Effector CD8-positive, alpha-beta T cell (primary cell): ENCODE measurements around the gene MAIP1.

Experiments
- DNase-seq: peaks from one replicate; lab custom pipeline; 2025; lab: John Stamatoyannopoulos, UW

MAIP1 gene

DNA sequence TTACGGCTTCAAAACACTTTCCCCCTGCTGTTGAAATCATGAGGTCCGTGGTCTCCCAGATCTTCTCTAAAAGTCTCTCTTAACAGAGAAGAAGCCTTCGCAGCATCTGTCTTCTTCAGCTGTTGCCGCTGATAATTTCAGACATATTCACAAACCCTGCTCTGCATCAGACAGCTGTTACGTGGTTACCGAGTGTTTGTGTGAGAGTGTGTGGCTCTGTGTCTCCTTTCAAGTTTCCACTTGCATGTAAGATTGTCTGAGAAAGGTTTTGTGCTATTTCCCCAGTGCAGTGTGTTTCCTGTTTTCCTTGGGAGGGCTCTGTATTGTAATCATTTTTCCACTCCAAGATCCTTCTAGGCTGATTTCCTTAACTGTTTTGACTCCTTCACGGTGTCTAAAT is 32.8 kb downstream of the MAIP1 start:
- DNase-seq = no peak

DNA sequence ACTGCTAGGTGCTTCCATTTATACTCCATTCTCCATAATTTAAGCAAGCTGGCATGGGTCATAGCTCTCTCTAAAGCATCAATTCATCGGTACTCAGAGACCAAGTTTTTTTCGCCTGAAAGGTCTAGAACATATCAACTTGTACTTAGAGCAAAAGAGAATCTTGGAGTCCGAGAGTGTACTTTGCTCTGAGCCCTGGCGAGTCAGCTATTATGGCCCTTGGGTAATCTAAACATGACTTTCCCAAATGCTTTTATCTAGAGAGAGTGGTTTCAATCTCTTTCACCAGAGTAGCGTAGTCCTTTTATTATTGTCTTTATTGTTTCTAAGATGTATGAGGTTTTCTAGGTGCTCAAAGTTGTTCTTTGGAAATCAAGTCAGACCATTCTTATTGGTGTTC is 34.4 kb downstream of the MAIP1 start:
- DNase-seq = no peak

DNA sequence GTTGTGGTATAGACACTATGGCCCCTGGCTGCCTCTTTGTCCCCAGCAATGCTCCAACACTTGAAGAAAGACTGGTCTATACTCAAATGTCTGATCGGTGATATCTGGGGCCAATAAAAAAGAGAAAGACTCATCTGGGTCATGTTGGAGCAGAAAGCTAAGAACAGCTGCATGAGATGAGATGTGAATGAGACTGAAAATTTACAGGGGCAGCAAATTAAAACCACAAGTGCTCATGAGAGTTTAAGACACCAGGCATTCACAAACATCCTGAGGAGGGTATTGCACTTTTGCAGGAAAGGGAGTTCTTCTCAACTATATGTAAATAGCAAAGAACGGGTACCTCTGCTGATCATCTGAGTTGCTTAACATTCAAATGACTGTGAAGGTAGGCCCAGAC is 36.3 kb downstream of the MAIP1 start:
- DNase-seq = no peak

DNA sequence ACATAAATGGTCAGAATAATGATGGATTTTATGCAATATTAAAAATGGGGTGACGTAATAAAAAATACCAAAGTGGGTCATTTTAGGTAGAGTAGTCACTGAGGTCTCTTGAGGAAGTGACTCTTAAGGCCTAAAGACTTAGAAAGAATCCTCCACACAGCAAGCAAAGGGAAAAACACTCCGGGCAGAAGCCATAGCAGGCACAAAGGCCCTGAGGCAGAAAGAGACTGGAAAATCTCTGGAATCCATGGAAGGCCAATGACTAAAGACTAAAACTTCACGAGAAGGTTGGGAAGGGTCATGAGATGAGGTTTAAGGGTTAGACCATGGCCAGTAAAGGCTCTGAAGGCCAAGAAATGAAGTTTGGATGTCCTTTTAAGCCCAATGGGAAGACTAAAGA is 36.9 kb downstream of the MAIP1 start:
- DNase-seq = no peak

DNA sequence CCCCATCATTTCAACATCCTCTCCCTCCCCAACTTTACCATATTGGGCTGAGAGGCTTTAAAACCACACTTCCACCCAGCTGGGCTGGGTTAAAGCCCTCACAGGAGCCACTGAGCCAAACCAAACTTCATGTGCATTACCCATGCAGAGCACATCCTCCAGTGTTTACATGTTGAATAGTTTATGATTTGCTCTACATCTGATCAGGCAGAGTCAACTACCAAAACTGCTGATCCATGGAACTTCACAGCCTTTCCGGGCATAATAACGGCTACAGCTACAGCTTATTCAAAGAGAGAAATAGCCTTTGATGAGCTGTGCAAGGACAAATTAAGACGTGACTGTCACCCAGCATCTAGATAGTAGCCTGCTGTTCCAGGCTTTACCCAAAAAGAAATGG is 39.0 kb downstream of the MAIP1 start:
- no peak for DNase-seq

DNA sequence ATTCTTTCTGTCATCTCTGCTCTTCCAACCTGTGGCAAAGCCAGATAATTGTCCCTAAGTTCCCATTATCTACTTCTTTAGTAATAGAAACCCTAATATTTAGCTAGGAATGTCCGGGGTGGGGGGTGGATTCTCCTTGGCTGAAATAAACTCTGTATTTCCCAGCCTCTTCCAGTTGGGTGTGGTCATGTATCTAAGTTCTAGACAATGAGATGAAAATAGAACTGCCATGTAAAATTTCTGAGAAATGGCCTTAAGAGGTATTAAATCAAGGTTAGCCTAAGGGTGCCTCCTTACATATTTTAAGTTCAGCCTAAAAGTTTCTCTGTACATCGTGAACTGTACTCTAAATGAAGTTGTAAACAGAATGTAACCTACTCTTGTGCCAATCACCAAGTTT is 39.5 kb downstream of the MAIP1 start:
- no peak for DNase-seq

DNA sequence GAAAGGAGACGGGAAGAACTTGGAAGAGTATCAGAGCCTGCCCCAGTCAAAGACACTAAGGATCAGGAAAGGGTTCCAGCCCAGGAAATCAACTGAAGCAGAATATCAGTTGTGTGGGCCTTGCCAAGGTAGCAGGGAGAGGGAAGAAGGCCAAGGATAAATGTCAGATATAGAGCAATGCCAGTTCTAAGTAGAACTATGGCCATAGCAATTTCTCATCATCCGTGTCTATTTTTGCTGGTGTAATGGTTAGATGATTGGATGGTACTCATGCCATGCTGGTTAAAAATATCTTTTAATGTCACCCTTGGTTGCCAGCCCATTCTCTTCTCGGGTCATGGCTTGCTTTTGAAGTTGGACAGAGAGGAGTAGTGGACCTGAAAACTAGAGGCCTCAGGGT is 41.9 kb downstream of the MAIP1 start:
- no peak for DNase-seq

DNA sequence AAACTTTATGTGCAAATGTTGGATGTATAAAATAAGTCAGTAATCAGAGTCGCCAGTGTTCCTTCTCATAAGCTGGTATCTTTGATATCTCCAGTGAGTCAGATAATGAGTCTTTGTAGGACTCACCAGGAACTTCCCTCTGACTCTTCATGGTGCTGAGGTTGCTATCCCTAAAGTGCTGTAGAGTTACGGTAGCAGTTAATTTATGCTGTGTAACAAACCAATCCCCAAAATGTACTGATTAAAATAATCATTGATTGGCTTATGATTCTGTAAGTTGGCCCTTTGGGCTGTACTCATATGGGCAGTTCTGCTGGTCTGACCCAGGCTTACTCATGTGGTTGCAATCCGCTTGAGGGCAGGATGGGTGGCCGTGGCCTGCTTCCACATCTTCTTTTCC is 43.8 kb downstream of the MAIP1 start:
- DNase-seq = no peak

DNA sequence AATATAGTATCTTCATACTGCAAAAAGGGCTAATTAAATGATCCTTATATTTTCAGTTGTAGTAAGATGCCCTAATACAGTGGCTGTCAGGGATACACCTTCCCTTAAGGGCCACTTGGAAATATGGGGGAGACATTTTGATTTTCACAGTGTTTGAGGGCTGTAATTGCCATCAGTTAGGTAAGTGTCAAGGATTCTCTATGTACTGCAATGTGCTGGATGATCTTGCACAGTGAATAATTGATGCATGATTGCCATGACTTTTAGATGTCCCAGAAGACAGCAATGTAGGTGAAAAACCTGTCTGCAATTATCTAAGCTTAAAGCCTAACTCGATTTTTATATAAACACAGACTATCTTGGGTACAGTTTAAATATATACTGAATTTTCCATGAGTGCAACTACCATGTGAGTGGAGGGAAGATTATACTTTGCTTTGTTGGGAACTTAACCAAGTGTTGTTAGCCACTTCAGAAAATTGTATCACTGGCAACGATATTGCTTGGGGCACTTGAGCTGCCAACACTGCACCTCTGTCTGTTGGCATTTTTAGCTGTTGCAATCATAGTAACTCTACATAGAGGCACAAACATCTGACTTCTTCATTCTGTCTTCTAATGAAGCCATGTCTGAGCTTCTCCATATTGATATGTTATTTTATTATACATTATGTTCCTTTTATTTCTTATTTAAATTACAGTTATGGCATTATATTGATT is 45.2 kb downstream of the MAIP1 start:
- DNase-seq = no peak

DNA sequence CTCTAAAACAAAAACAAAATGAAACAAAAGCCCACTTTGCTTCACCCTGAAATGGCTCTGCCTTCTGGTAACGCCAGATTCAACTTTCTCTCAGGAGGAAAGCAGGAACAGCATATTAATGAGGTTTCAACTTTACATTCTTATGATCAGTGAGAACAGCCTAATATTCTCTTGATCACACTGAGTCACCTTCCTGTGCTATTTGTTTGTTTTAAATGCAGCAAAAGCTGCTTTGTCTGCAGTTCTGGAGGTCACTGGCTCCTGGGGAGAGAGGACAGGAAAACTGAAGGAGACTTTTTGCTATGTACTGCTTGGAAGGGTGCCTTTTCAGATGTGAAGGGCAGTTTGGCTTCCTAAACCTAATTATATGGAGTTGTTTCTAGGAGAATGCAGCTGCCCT is 48.1 kb downstream of the MAIP1 start:
- no peak for DNase-seq

DNA sequence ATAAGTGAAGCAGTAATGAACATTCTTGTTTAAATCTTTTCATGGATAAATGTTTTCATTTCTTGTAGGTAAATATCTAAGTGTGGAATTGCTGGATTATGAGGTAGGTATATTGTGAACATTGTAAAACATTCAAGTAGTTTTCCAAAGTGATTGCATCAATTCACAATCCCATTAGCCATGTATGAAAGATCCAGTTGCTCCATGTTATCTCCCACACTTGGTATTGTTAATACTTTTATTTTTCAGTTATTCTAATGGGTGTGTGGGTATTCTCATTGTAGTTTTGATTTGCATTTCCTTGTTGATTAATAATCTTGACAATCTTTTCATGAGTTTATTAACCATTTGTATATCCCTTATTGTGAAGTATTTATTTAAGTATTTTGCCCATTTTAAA is 50.3 kb downstream of the MAIP1 start:
- no peak for DNase-seq

DNA sequence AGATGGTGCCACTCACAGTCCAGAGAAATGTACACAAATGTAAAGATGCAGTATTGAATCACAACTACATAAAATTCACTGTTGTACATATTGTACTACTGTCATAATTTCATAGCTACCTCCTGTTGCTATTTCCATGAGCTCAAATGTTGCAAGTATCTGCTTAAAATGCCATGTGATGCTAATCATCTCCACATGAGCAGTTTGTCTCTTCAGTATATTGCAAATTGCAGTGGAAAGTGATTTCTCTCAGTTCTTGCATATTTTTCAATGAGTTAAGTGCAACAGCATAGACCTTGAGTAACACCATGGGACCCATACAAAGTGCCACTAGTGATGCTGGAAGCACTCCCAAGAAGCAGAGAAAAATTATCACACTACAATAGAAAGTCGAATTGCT is 51.9 kb downstream of the MAIP1 start:
- no peak for DNase-seq

DNA sequence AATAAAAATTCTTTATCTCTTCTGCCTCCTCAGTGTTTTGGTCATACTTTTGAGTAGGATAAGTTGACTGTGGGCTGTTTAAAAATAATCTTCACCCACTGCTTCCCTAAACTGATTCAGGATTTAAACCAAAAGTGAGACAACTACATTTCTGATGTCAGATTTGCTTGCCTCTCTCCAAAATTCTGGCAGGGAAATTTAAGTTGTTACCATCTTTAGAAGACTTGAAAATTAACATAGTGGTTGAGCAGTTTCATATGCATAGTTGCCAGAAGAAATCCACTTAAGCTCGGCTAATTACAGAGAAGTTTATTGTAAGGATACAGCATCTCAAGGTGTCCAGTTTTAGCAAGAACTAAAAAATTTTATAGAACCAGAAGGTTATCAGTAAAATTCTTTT is 57.0 kb downstream of the MAIP1 start:
- no peak for DNase-seq
